DOHH2 (cell line): ENCODE results near the gene TEX35.

Source experiments
- H3F3A ChIP-seq: fragments of 200-600 bp; sonication (generic), shearing (Covaris generic); 2 replicates; pipeline ENCODE4 v1.6.0; 2016; ENCODE audit warnings: antibody characterized with exemption, mild to moderate bottlenecking; ENCODE audit not compliant: control insufficient read depth, insufficient read depth
- H3K27ac ChIP-seq: fragments of 200-600 bp; sonication (generic); 2 replicates; pipeline ENCODE4 v1.5.1; 2014; ENCODE audit warnings: low read depth, mild to moderate bottlenecking, low read length, moderate library complexity
- H3K27me3 ChIP-seq: fragments of 200-600 bp; sonication (generic); 2 replicates; pipeline ENCODE4 v1.6.1; 2014; ENCODE audit warnings: mild to moderate bottlenecking, low read length, mixed read lengths; ENCODE audit not compliant: control insufficient read depth
- H3K36me3 ChIP-seq: fragments of 200-600 bp; sonication (generic); 2 replicates; pipeline ENCODE4 v1.6.1; 2014; ENCODE audit warnings: mild to moderate bottlenecking, low read length, moderate library complexity, mixed read lengths; ENCODE audit not compliant: control insufficient read depth
- H3K4me1 ChIP-seq: fragments of 200-600 bp; sonication (generic); 2 replicates; pipeline ENCODE4 v1.6.1; 2014; ENCODE audit warnings: mild to moderate bottlenecking, low read length, mixed read lengths; ENCODE audit not compliant: control insufficient read depth
- H3K4me2 ChIP-seq: fragments of 200-600 bp; sonication (generic); 2 replicates; pipeline ENCODE4 v1.6.0; 2014; ENCODE audit warnings: mild to moderate bottlenecking, low read length, moderate library complexity
- H3K4me3 ChIP-seq: fragments of 200-600 bp; sonication (generic); 2 replicates; pipeline ENCODE4 v1.5.1; 2014; ENCODE audit warnings: mild to moderate bottlenecking, low read length, mixed read lengths
- H3K79me2 ChIP-seq: fragments of 200-600 bp; sonication (generic); 2 replicates; pipeline ENCODE4 v1.6.1; 2014; ENCODE audit warnings: mild to moderate bottlenecking, low read length, mixed read lengths; ENCODE audit not compliant: control insufficient read depth
- H3K9me2 ChIP-seq: fragments of 200-600 bp; sonication (generic); replicated peaks from 2 replicates; pipeline ENCODE4 v1.6.1; 2014; ENCODE audit warnings: mild to moderate bottlenecking, low read length, mixed read lengths; ENCODE audit not compliant: control insufficient read depth
- H3K9me3 ChIP-seq: fragments of 200-600 bp; sonication (generic); 2 replicates; pipeline ENCODE4 v1.6.1; 2014; ENCODE audit warnings: antibody characterized with exemption, low read length, mixed read lengths; ENCODE audit not compliant: control insufficient read depth, insufficient read depth
- H4K20me1 ChIP-seq: fragments of 200-600 bp; sonication (generic); 2 replicates; pipeline ENCODE4 v1.6.0; 2014; ENCODE audit warnings: low read depth, mild to moderate bottlenecking, antibody characterized with exemption, low read length, moderate library complexity; ENCODE audit not compliant: control insufficient read depth, insufficient read depth
- EZH2phosphoT487 ChIP-seq: fragments of 200-600 bp; sonication (generic); IDR thresholded peaks from 2 replicates; pipeline ENCODE4 v1.6.1; 2017; ENCODE audit warnings: borderline replicate concordance, mild to moderate bottlenecking, antibody characterized with exemption, low read length, moderate library complexity, mixed read lengths
- TF ChIP-seq, protein P1 (sequence below): fragments of 200-600 bp; sonication (generic); IDR thresholded peaks from one replicate; pipeline ENCODE4 v1.5.1; 2014; ENCODE audit warnings: antibody characterized with exemption, mild to moderate bottlenecking, low read depth, low read length; ENCODE audit not compliant: poor library complexity, severe bottlenecking

The TEX35 gene

GRCh38 chr1:178541829-178542553, 29.1 kb downstream of the TEX35 start:
- peak overlapping the region; percentile 92 for H3K4me3 ChIP-seq
- peak overlapping the region; percentile 81 for H3K27ac ChIP-seq
- H3K79me2 ChIP-seq: peaks cover 35% of the 10 kb centered on the region
- H3K4me1 ChIP-seq: peaks cover 43% of the 10 kb centered on the region
- H3F3A ChIP-seq: no peaks in the 10 kb centered on the region; the same call in 1 of the 2 replicates
- TF ChIP-seq, protein P1, sequence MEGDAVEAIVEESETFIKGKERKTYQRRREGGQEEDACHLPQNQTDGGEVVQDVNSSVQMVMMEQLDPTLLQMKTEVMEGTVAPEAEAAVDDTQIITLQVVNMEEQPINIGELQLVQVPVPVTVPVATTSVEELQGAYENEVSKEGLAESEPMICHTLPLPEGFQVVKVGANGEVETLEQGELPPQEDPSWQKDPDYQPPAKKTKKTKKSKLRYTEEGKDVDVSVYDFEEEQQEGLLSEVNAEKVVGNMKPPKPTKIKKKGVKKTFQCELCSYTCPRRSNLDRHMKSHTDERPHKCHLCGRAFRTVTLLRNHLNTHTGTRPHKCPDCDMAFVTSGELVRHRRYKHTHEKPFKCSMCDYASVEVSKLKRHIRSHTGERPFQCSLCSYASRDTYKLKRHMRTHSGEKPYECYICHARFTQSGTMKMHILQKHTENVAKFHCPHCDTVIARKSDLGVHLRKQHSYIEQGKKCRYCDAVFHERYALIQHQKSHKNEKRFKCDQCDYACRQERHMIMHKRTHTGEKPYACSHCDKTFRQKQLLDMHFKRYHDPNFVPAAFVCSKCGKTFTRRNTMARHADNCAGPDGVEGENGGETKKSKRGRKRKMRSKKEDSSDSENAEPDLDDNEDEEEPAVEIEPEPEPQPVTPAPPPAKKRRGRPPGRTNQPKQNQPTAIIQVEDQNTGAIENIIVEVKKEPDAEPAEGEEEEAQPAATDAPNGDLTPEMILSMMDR: no peak
- no peaks in the 10 kb centered on the region for H3K9me3 ChIP-seq
- H4K20me1 ChIP-seq: no peaks in the 10 kb centered on the region
- peak overlapping the region; percentile 98 for H3K4me2 ChIP-seq
- no peaks in the 10 kb centered on the region for H3K9me2 ChIP-seq
- no peaks in the 10 kb centered on the region for H3K27me3 ChIP-seq
- peaks cover 31% of the 10 kb centered on the region for H3K36me3 ChIP-seq

GRCh38 chr1:178542554-178543289, 29.8 kb downstream of the TEX35 start:
- Histone ChIP-seq H3K4me1 (peaks cover 43% of the 10 kb centered on the region), H3K36me3 (peaks cover 37% of the 10 kb centered on the region), H3K4me3 (peak overlapping the region; percentile 92), H4K20me1 (no peaks in the 10 kb centered on the region), H3F3A (no peaks in the 10 kb centered on the region; the same call in 1 of the 2 replicates), H3K9me3 (no peaks in the 10 kb centered on the region), H3K79me2 (peaks cover 37% of the 10 kb centered on the region), H3K9me2 (no peaks in the 10 kb centered on the region), H3K27ac (peak overlapping the region; percentile 81), H3K27me3 (no peaks in the 10 kb centered on the region), H3K4me2 (peak overlapping the region; percentile 98)
- TF ChIP-seq EZH2phosphoT487: no peak
- TF ChIP-seq, protein P1: peak; percentile 93

DNA sequence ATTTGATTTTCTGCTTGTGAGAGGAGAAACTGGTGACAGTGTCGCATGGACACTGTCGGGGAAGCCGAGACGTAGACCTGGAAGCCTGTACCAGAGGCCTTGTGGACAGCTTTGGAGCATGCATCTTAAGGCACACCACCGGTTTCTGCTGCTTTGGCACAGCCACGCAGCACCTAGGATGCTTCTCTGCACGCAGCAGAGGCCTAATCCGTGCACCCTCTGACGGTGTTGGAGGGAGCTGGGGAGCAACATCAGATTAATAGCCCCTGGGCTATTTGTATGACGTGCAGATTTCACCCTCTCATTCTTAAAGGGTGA, 30.3 kb downstream of the TEX35 start:
- H3K4me3 ChIP-seq: peak overlapping the region; percentile 92
- TF ChIP-seq, protein P1: no peak
- no peak for TF ChIP-seq EZH2phosphoT487
- no peaks in the 10 kb centered on the region; the same call in 1 of the 2 replicates for H3F3A ChIP-seq
- H3K36me3 ChIP-seq: peaks cover 42% of the 10 kb centered on the region
- H3K9me3 ChIP-seq: no peaks in the 10 kb centered on the region
- H3K4me1 ChIP-seq: peaks cover 43% of the 10 kb centered on the region
- peaks cover 37% of the 10 kb centered on the region for H3K79me2 ChIP-seq
- no peaks in the 10 kb centered on the region for H3K27me3 ChIP-seq
- no peaks in the 10 kb centered on the region for H4K20me1 ChIP-seq
- H3K4me2 ChIP-seq: peak overlapping the region; percentile 98
- peak overlapping the region; percentile 81 for H3K27ac ChIP-seq
- no peaks in the 10 kb centered on the region for H3K9me2 ChIP-seq
